ENCODE data around the gene NDE1. TPM values are rescaled to one million over a fixed set of nuclear protein-coding genes. Genes with fewer than 3 reads are reported as not detected.
"Not testable (repeated sequence)": the region's sequence is repeated elsewhere in the genome, so short reads cannot be mapped to it uniquely, and the experiment has no call there.

Gene NDE1
- total RNA-seq, 1 donor from 2014 or later: 31.4 TPM

DNA sequence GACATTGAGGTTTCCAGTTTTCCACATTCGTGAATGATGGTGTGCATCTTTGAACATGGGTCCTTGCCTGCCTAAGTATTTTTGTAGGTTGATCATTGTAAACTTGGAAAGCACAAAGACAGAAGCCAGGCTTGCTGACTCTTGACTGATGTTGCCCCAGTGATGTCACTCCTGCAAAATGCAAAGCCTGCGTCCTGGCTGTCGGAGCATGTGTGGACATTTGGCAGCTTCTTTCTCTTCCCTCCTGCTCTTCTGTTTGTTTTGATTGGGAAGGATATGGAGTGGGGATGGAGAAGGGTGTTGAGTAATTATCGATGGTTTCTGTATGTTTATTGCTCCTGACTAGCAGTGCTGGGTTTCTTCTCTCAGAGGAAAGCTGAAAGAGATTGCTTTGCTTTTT lies 3.2 kb downstream of the NDE1 start:
- Histone ChIP-seq H3K27ac (ENCODE audit: low read depth, low read length) (peak overlapping the region; percentile 0), H3K4me2 (ENCODE audit: low read length) (peak overlapping the region; percentile 64), H3K27me3 (ENCODE audit: insufficient read depth, low read length) (no peaks in the 10 kb centered on the region), H4K20me1 (ENCODE audit: insufficient read depth, low read length) (peaks cover 53% of the 10 kb centered on the region), H3K4me1 (ENCODE audit: insufficient read depth, low read length) (peaks cover 14% of the 10 kb centered on the region), H3K79me2 (ENCODE audit: insufficient read depth, low read length) (peaks cover 76% of the 10 kb centered on the region), H2AFZ (ENCODE audit: low read depth, low read length) (no peak overlapping the region), H3K36me3 (ENCODE audit: insufficient read depth, low read length) (no peaks in the 10 kb centered on the region), H3K9me3 (ENCODE audit: insufficient read depth, low read depth, low read length) (no peaks in the 10 kb centered on the region), H3K9ac (ENCODE audit: low read length) (peak overlapping the region; percentile 4), H3K4me3 (ENCODE audit: insufficient read depth, low read depth, low read length) (no peak overlapping the region)
- Mint-ChIP-seq H3K4me3 (ENCODE audit: unreplicated experiment) (peak overlapping the region; percentile 23), H3K4me1 (ENCODE audit: low read depth, unreplicated experiment) (peaks cover 7% of the 10 kb centered on the region), H3K27me3 (ENCODE audit: low read depth, unreplicated experiment) (no peaks in the 10 kb centered on the region), H3K36me3 (ENCODE audit: low read depth, unreplicated experiment) (peaks cover 3% of the 10 kb centered on the region), H3K27ac (ENCODE audit: unreplicated experiment) (peak overlapping the region; percentile 63), H3K9me3 (ENCODE audit: unreplicated experiment) (no peaks in the 10 kb centered on the region)
- TF ChIP-seq EZH2 (IDR thresholded peaks at IDR 0.05; ENCODE audit: insufficient read depth, low read length): no peak
- TF ChIP-seq, protein P1, sequence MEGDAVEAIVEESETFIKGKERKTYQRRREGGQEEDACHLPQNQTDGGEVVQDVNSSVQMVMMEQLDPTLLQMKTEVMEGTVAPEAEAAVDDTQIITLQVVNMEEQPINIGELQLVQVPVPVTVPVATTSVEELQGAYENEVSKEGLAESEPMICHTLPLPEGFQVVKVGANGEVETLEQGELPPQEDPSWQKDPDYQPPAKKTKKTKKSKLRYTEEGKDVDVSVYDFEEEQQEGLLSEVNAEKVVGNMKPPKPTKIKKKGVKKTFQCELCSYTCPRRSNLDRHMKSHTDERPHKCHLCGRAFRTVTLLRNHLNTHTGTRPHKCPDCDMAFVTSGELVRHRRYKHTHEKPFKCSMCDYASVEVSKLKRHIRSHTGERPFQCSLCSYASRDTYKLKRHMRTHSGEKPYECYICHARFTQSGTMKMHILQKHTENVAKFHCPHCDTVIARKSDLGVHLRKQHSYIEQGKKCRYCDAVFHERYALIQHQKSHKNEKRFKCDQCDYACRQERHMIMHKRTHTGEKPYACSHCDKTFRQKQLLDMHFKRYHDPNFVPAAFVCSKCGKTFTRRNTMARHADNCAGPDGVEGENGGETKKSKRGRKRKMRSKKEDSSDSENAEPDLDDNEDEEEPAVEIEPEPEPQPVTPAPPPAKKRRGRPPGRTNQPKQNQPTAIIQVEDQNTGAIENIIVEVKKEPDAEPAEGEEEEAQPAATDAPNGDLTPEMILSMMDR (IDR thresholded peaks at IDR 0.05; ENCODE audit: insufficient read depth, low read depth, low read length): no peak
- FAIRE-seq (no peak), DNase-seq (ENCODE audit: low read depth) (peak; percentile 90)

DNA sequence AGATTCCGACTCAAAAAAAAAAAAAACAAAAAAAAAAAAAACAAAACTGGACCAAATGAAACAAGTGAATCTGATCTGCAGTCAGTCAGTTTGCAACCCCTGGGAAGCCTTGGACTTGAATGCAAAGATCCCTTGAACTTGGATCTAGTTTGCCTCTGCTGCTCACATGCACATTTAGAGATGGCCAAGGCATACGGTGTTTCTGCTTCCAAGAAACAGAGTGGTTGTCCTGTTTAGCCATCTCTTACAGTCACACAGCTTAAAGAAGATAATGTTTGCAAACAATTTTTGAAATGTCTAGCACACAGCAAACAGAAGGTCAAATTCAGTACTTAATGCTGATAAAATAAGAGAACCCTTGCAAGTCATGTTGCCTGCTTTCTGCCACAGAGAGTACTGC lies 4.5 kb downstream of the NDE1 start:
- H3K9me3 ChIP-seq (ENCODE audit: insufficient read depth, low read depth, low read length): no peaks in the 10 kb centered on the region
- H3K4me3 Mint-ChIP-seq (ENCODE audit: unreplicated experiment): no peak overlapping the region
- no peaks in the 10 kb centered on the region for H3K36me3 ChIP-seq (ENCODE audit: insufficient read depth, low read length)
- no peak overlapping the region for H2AFZ ChIP-seq (ENCODE audit: low read depth, low read length)
- peaks cover 86% of the 10 kb centered on the region for H3K79me2 ChIP-seq (ENCODE audit: insufficient read depth, low read length)
- no peaks in the 10 kb centered on the region for H3K27me3 Mint-ChIP-seq (ENCODE audit: low read depth, unreplicated experiment)
- peaks cover 61% of the 10 kb centered on the region for H4K20me1 ChIP-seq (ENCODE audit: insufficient read depth, low read length)
- no peak overlapping the region for H3K4me2 ChIP-seq (ENCODE audit: low read length)
- H3K27ac ChIP-seq (ENCODE audit: low read depth, low read length): no peak overlapping the region
- no peak for DNase-seq (ENCODE audit: low read depth)
- no peaks in the 10 kb centered on the region for H3K9me3 Mint-ChIP-seq (ENCODE audit: unreplicated experiment)
- H3K27ac Mint-ChIP-seq (ENCODE audit: unreplicated experiment): no peak overlapping the region
- H3K9ac ChIP-seq (ENCODE audit: low read length): no peak overlapping the region
- no peak for FAIRE-seq
- H3K27me3 ChIP-seq (ENCODE audit: insufficient read depth, low read length): no peaks in the 10 kb centered on the region
- peaks cover 12% of the 10 kb centered on the region for H3K4me1 ChIP-seq (ENCODE audit: insufficient read depth, low read length)
- H3K36me3 Mint-ChIP-seq (ENCODE audit: low read depth, unreplicated experiment): peaks cover 3% of the 10 kb centered on the region
- no peak for TF ChIP-seq EZH2 (IDR thresholded peaks at IDR 0.05; ENCODE audit: insufficient read depth, low read length)
- TF ChIP-seq, protein P1 (IDR thresholded peaks at IDR 0.05; ENCODE audit: insufficient read depth, low read depth, low read length): no peak
- H3K4me1 Mint-ChIP-seq (ENCODE audit: low read depth, unreplicated experiment): peaks cover 7% of the 10 kb centered on the region
- no peak overlapping the region for H3K4me3 ChIP-seq (ENCODE audit: insufficient read depth, low read depth, low read length)

DNA sequence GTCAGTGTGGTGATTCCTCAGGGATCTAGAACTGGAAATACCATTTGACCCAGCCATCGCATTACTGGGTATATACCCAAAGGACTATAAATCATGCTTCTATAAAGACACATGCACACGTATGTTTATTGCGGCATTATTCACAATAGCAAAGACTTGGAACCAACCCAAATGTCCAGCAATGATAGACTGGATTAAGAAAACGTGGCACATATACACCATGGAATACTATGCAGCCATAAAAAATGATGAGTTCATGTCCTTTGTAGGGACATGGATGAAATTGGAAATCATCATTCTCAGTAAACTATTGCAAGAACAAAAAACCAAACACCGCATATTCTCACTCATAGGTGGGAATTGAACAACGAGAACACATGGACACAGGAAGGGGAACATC lies 5.5 kb downstream of the NDE1 start:
- not testable (repeated sequence) for H3K4me3 ChIP-seq (ENCODE audit: insufficient read depth, low read depth, low read length); H3K27ac Mint-ChIP-seq (ENCODE audit: unreplicated experiment); H3K9me3 Mint-ChIP-seq (ENCODE audit: unreplicated experiment); H3K27me3 ChIP-seq (ENCODE audit: insufficient read depth, low read length); H2AFZ ChIP-seq (ENCODE audit: low read depth, low read length); DNase-seq (ENCODE audit: low read depth); H3K9me3 ChIP-seq (ENCODE audit: insufficient read depth, low read depth, low read length); H3K27ac ChIP-seq (ENCODE audit: low read depth, low read length); H3K27me3 Mint-ChIP-seq (ENCODE audit: low read depth, unreplicated experiment); H3K4me2 ChIP-seq (ENCODE audit: low read length); H3K4me3 Mint-ChIP-seq (ENCODE audit: unreplicated experiment); FAIRE-seq; H3K9ac ChIP-seq (ENCODE audit: low read length); H3K36me3 Mint-ChIP-seq (ENCODE audit: low read depth, unreplicated experiment); H3K4me1 Mint-ChIP-seq (ENCODE audit: low read depth, unreplicated experiment); H3K36me3 ChIP-seq (ENCODE audit: insufficient read depth, low read length)
- peaks cover 16% of the 10 kb centered on the region for H3K4me1 ChIP-seq (ENCODE audit: insufficient read depth, low read length)
- peaks cover 66% of the 10 kb centered on the region for H4K20me1 ChIP-seq (ENCODE audit: insufficient read depth, low read length)
- H3K79me2 ChIP-seq (ENCODE audit: insufficient read depth, low read length): peaks cover 89% of the 10 kb centered on the region
